HG03097 (cell line): ENCODE data around the gene G0S2.

Source experiments
- ATAC-seq: cut with Tn5 transposase; IDR thresholded peaks from one replicate; pipeline ENCODE4 v1.9.1; 2021; ENCODE audit not compliant: unreplicated experiment, low FRiP score

Gene G0S2

DNA sequence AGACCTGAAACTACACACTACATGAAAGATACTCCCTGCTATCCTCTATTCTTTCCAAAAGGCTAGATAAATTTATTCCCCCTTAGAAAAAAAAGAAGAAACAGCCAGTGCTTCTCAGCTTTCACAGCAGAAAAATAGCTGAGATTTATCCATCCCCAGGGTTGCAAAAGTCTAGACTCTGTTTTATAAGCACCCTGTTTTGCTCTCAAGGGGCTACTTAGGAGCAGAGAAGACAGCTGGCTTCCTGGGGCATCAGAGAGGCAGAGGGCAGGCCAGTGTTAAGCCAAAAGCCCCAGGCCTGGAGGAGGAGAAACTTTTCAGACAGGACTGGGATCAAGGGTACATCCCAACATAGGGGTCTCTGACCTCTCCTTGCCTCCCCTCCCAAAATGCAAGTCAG lies 26.9 kb upstream of the G0S2 start:
- ATAC-seq = no peak

- no peak for ATAC-seq
Measured at GRCh38 chr1:209648931-209649776, 26.1 kb upstream of the G0S2 start.

DNA sequence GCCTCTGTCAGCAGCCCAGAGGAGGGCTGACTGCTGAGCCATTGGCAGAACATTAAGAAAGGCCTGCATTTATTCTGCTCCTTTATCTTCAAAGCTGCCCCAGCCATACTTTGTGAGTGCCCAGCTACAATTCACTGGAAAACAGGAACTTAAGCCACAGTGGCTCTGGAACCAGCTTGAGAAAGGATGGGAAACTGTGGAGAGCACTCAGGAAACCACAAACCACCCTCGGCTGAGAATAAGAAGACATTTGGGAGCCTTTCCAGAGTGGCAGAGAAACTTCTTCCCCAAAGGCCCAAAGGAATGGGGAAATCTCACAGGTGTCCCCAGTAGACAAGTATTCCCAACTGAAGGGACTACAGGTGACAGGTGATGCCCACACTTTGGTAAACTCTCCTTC lies 24.8 kb upstream of the G0S2 start:
- ATAC-seq = no peak

GRCh38 chr1:209651138-209651587 lies 24.0 kb upstream of the G0S2 start:
- no peak for ATAC-seq

DNA sequence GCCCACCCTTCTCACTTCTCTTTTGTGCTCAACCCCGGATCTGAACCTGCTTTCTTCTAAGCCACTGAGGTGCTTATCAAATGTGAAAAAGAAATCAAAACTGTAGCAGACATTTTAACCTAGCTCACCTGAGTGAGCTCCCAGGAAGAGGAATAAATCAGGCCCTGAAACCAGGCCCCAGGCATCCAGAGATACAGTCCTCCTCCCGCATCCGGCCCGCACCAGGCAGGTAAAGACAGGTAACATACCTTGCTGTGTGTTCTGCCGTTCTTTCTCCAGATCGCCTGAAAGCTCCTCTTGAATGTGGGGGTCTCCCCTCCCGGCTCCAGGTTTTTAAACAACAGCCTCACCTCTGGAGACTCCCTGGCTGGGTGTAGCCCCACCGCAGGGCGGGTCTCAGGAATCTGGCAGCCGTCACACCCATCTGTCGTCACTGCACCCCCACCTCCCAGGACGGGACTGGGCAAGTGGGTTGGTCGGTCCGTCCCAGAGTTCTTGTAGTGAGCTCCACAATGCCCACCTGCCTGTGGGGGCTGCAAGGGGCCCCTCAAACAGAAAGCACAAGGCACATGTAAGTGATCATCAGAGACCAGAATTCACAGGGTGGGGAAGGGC lies 23.0 kb upstream of the G0S2 start, which contains the start of gene LAMB3:
LAMB3 (minus strand) TSS at position 305 of the 615 bp plus-strand sequence. CDS start 1,481 bp downstream, outside the sequence.
- ATAC-seq = no peak

DNA sequence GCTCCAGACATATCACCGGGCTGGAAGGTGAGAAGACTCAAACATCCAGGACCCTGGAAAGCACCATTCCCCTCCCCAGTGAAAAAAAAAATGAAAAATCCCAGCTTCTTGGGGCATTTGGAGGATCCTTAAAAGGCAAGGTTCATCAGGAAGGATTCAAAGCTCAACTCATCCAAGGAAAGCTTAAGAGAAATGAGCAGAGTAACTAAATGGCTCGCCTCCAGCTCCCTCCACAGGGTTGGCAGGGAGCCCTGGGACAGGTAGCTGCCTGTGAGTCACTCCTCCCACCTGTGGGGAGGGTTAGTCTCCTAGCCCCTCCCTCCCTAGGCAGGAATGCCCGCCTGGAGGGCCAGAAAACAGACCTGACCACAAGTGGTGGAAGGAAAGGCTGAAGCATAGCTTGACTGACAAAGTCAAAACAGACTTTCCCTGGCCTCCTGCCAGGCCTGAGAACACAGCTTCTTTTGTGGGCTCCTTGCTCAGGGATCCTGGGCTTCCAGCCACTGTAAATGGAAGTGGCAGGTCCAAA lies 22.3 kb upstream of the G0S2 start:
- no peak for ATAC-seq

DNA sequence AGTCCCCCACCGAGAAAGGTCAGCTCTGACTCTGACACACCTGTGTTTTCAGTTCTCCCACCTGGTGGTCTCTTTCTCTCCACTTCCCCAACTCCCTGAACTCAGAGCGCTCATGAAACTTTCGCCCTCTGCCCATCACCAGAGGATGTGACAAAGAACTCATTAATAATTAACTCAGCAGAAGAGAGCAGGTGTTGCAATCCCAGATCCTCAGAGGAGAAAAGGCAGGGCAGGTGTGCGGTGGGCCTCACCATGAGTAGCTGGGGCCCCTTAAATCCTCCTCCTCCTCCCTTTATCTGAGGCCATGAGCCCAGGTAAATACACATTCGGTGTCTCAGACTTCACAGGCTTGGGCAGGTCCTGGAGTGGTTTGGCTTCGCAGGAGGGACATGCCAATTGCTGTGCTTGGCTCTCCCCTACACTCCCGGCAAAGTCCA lies 21.3 kb upstream of the G0S2 start:
- no peak for ATAC-seq

DNA sequence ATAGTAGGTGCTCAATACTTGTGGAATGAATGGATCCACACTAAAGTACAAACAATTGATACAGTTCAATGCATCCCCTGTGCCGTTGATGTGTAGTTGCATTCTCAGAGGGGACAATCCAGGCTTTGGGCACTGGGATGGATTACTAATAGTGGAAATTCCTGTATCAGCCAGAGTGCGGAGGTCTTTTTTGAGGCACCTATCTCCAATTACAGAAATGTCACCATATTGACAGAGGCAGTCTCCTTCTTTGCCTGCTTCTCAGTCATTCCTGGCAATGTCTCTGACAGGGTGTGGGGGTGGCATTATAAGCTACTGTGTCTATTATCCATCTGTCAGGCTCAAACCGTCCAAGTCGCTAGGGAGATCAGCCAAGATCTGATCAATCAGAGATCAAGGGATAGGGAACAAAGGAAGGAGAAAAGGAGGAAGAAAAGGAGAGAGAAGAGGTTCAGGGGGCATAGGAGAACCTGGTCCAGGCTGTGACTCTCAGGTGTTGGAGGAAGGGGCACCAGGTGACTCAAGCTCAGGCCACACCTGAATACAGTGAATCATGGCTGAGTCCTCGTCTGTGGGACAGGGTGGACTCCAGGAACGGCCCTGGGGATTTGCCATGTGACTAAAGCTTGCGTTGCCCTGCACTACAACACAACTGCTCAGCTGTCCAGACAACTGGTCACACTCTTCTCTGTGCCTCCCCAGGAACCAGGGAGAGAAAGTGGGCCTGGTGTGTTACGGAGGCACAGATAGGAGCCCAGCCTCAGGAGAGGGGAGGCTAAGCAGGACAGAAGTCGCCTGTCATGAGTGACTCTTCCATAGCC lies 19.6 kb upstream of the G0S2 start:
- no peak for ATAC-seq

DNA sequence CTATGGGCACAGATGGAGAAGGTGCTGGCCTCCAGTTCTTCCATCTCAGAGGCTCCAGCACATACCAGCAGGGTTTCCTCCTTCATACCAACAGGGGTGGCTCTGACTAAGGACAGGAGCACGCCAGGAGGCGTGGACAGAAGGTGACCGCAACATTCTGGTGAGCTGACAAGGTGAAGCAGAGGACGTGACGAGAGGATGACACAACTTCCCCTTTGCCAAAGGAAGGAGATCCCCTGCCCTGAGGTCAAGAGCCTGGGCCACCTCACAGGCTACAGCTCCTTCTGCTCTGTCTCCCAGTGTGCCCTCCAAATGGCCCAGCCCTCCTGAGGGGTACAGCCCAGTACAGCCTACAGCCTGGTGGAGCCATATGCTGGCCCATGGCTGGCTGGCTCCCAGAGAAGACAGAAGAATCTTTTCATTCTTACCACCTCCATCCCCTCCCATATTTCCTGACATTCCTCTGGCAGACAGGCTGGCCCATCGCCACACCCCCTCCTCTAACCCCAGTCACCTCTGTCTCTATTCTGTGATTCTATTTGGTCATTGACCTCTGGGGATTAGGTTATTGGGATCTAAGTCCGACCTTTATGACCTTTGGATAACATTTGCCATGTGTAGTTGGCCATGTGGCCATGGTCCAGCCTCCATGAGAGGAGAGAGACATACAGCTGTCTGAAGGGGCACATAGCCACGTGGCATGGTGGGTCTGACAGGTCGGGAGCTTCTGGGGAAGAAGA lies 17.9 kb upstream of the G0S2 start:
- ATAC-seq = no peak

- no peak for ATAC-seq
Measured at GRCh38 chr1:209657918-209658317, 17.3 kb upstream of the G0S2 start.

- no peak for ATAC-seq
Measured at GRCh38 chr1:209659909-209660308, 15.3 kb upstream of the G0S2 start.

DNA sequence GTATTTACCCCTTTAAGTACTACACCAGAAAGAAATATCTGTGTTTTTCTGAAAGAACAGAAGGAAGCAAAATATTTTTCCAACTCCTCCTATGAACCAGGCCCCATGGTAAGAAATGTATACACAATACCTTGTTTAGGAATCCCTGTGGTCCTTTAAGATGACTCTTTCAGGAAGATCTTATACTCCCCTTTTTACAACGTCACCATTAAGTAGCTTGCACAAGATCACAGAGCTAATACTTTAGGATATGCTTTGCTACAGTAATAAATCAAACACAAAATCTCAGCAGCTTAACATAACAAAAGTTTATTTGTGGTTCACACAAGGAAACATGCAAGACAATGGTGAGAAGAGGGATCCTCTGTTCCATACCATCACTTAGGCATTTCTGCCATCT lies 14.1 kb upstream of the G0S2 start:
- ATAC-seq = no peak

DNA sequence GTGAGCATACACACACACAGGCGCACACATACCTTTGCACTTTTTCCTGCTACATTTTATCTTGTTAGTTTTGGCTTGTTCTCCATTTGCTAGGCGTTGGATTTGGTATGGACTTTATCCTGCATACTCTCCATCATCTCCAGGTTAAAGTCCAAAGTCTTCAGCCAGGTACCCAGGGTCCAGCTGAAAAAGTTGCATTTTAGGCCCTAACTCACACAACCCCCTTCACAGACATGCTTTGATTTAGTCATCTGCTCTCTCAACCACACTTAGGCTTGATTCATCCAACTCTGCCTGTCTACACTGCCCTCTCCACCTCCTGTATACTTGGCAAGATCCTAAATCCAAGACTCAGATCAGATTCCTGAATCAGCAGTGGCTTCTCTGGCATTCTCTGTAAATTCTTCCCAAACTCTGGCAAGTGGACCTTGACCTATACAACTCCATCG lies 12.3 kb upstream of the G0S2 start:
- no peak for ATAC-seq

GRCh38 chr1:209667103-209667502 lies 8.1 kb upstream of the G0S2 start:
- ATAC-seq = no peak

DNA sequence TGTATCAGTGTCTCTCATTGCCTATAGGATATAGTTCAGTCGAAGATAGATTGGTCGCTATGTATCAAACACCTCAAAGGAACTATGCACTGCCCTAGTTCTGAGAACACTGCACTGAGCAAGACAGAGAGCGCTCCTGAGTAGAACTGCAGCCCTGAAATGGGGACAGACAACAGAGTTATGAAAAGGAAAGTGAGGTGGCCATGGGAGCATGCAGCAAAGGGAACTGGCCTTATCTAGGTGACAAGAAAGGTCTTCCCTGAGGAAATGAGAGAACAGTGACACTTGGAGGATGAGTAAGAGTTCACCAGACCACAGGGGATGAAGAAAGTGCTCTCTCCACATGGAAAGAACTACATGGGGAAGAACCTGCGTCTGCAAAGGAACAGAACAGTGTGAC lies 7.5 kb upstream of the G0S2 start:
- ATAC-seq = no peak

- no peak for ATAC-seq
Measured at GRCh38 chr1:209670441-209671082, 4.7 kb upstream of the G0S2 start.

DNA sequence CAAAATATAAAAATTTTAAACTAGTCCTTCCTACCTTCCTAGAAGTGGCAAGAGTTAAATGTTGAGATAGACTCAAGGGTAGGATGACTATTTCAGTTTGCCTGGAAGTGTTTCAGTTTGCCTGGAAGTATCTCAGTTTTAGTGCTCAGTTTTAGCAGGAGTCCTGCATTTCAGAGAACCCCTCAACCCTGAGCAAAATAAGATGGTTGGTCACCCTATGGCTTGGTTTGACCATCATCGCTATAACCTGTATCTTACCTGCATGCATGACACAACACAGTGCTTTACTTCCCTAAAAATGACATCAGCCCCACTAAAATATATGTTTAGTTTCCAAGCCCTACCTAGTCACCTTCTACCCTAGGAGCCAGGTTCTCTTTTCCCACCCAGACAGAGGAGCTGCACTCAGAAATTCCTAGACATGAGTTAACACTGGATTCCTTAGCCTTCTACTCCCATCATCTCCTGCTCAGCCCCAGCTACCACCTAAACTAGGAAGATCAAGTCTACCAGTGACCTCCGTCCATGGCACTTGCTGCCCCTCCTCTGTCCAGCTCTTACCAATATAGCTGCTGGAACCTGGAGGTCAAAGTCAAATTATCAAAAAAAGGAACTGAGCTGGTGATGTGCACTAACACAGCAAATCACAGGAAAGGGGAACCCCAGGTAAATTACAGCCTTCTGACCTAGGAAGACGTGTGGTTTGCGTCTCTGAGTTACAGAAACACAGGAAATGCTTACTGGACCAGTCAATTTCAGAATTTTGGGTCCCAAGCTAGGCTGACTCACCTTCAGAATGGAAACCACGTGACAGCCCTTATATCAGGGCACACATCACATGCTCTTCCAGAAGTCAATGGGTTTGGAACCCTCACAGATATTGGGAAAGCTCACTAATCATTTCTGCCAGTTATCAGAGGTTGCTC lies 2.2 kb upstream of the G0S2 start:
- ATAC-seq = peak; percentile 83

DNA sequence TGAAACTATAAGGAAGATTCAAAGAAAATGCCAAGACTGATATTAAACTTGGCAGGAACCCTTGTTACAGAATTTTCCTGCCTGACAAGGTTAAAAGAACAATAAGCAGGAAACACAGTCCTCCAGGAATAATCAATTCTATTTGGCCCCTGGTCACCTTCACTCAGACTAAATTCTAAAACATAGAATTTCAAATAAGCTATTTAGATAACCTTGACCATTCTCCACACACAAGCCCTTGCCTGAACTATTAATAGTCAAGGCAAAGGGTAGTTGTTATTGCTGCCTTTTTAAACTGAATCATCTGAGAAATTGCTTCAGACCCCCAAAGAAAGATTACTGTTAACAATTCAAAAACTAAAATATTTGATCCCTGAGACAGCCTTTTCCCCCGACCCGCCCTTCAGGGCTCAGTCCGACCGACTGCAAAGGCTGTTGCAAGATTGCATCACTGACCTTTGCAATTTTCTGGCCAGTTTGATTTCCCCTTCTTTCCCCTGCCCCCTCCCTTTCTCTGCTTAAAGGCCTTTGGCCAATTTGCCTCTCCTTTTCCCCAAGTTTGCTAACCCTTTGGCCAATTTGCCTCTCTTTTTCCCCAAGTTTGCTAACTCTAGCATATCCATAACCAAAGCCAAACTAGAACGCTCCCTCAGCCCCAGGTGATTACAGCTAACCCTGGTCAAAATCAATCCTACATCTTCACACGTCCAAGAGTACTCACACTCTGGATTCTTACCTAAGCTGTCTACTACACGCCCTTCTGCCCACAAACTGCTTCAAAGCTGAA lies 1.4 kb upstream of the G0S2 start:
- no peak for ATAC-seq
